ENCODE results near the gene PPP1R9A.

PPP1R9A gene

GRCh38 chr7:94908323-94909178 is 1.2 kb downstream of the PPP1R9A start:
- in situ Hi-C loops (cut with MboI; ENCODE audit: low sequenced_read_pairs) = no loop called here

GRCh38 chr7:94909179-94909466 is 1.7 kb downstream of the PPP1R9A start:
- in situ Hi-C loops (cut with MboI; ENCODE audit: low sequenced_read_pairs) = no loop called here

DNA sequence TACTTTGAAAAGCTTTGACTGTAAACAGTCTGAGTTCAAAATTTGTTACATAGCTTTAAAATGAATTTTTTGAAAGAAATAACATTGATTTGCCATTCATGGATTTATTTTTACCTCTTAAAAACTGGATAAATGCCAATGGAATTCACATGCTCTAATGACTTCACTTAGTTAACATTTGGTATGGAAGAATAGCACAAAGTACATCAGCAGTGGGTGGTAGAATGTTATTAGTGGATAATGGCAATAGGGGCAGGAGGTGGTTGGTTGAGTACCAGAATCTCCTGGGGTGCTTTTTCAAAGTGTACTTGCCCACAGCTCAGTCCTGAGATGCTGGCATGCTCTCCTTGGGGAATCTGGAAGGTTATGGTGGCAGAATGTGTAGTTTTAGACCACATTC is 4.7 kb downstream of the PPP1R9A start:
- in situ Hi-C loops (cut with MboI; ENCODE audit: low sequenced_read_pairs) = no loop called here

GRCh38 chr7:94913391-94913790 is 6.0 kb downstream of the PPP1R9A start:
- in situ Hi-C loops (cut with MboI; ENCODE audit: low sequenced_read_pairs) = no loop called here

- in situ Hi-C loops (cut with MboI; ENCODE audit: low sequenced_read_pairs) = no loop called here
These were observed 14.5 kb downstream of the PPP1R9A start for GRCh38 chr7:94921911-94922310.

DNA sequence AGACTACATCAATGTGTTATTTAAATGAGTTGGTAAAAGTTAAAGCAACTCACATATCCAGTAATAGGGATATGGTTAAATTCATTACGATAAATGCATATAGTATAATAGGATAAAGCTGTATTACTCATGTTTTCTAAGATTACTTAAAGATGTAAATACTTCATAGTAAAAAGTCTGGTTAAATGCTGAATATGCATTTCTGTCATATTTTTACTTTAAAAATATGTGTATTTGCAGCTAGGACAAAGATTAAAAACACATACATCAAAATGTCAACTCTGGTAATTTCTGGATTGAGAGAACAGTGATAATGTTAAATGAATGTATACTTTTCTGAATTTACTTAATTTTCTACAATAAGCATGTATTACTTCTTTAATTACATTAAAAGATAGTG is 15.1 kb downstream of the PPP1R9A start:
- in situ Hi-C loops (cut with MboI; ENCODE audit: low sequenced_read_pairs) = no loop called here

- in situ Hi-C loops (cut with MboI; ENCODE audit: low sequenced_read_pairs) = no loop called here
These were observed 16.0 kb downstream of the PPP1R9A start for GRCh38 chr7:94923412-94923811.

- in situ Hi-C loops (cut with MboI; ENCODE audit: low sequenced_read_pairs) = no loop called here
These were observed 20.8 kb downstream of the PPP1R9A start for GRCh38 chr7:94928168-94928707.

DNA sequence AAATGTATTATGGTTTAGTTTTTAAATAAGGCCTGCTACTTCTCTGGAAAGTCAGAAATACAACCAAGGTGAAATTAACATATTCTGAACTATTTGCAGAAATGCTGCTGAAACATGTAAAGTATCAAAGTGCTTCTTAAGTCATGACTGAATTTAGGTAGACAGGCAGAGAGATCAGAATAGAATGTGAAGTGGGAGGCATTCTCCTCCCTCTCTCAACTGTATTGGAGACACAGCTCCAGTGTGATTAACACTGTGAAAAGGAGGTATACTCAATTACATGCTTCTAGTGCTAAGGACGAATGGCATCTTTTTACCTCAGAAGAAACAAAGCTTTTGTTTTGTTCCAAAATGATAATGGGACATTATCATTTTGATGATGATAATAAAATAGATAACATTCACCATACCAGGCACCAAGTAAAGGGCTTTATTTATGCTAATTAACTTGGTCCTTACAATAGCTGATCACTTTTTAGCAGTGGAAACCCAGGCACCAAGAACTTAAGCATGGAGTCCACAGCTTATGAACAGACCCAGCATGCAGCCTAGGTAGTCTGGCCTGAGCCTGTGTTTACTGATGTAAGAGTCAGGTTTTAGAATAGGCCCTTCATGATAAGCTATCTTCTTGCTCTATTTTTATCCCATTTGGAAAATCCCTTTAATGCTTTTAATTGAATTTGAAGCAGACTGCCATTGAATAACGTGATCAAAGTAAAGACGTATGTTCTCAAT is 26.0 kb downstream of the PPP1R9A start:
- in situ Hi-C loops (cut with MboI; ENCODE audit: low sequenced_read_pairs) = no loop called here

DNA sequence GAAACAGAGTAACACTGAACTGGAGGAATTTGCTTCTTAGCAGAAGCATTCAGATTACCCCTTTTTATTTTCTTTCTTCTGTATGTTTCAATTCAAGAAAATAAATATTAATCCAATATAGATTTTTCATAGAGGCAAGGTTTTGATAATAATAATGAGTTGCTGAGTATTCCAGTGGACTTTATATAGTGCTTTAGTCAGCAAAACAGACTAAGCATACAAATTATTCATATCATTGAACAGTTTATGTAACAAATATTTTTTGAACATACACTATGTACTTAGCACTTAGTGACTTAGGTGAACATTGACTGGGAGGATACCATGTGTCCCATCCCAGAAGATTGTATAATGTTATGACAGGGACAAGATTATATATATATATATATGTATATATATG is 32.0 kb downstream of the PPP1R9A start:
- in situ Hi-C loops (cut with MboI; ENCODE audit: low sequenced_read_pairs) = no loop called here

GRCh38 chr7:94940241-94940640 is 32.8 kb downstream of the PPP1R9A start:
- in situ Hi-C loops (cut with MboI; ENCODE audit: low sequenced_read_pairs) = no loop called here

DNA sequence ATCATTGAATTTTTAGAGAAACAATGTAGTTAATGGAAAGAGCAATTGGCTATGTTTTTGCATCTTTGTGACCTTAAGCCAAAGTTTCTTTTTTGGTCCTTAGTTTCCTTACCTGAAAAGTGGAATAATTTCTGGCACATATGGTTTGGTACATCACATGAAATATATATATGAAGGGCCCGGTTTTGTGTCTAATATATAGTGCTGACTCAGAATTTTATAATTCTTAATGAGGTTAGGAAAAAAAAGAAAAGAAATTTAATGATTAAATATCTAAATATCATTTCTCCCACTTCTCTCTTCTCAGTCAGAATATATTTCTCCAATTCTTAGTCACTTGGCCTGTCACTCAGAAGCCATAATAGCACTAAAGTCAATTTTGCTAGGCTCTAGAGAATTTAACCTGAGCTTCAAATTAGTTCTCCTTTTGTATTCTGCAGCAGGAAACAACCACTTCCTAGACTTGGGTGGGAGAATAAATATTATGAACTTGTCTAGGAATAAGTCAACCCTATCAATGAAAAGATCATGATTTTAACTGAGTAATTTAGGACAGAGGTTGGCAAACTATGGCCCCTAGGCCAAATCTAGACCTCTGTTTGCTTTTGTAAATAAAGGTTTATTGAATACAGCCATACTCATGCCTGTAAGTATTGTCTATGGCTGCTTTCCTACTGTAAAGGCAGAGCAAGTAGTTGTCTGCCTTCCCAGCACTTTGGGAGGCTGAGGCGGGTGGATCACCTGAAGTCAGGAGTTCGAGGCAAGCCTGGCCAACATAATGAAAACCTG is 34.6 kb downstream of the PPP1R9A start:
- in situ Hi-C loops (cut with MboI; ENCODE audit: low sequenced_read_pairs) = no loop called here

DNA sequence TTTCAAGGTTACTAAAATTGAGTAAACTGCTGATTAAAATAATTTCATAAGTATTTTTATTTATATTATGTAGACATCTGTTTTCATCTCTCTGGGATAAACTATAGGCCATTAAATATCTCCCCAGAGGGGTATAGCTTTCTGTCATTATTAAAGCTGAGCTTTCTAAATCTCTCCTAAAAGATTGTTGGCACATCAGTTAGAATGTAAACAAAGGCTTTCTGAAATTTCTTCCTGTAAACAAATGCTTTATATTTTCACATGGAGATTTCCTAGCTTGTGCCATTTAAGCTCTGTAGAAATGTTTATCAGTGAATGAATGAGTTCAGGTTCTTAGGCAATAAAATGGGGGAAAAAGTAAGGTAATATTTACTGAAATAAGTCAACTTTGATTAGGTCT is 35.7 kb downstream of the PPP1R9A start:
- in situ Hi-C loops (cut with MboI; ENCODE audit: low sequenced_read_pairs) = no loop called here

- in situ Hi-C loops (cut with MboI; ENCODE audit: low sequenced_read_pairs) = no loop called here
These were observed 42.1 kb downstream of the PPP1R9A start for GRCh38 chr7:94949532-94949931.

DNA sequence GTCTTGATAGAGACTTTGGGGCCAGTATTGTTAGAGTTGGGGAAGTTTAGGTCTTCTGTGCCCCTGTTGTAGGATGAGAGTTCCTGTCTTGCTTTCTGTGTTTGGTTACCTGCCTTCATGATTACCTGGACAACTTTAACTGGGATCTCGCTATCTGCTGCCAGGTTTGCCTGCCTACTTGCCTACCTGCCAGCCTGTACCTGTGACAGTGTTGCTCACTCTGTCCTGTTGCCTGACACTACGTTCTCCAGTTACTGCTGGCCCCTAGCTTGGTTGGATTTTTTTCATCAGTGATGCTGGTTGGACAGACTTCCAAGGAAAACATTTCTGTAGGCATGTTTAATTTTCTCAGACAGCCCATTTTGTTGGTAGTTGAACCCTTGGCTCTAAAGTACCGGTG is 48.4 kb downstream of the PPP1R9A start:
- in situ Hi-C loops (cut with MboI; ENCODE audit: low sequenced_read_pairs) = no loop called here

DNA sequence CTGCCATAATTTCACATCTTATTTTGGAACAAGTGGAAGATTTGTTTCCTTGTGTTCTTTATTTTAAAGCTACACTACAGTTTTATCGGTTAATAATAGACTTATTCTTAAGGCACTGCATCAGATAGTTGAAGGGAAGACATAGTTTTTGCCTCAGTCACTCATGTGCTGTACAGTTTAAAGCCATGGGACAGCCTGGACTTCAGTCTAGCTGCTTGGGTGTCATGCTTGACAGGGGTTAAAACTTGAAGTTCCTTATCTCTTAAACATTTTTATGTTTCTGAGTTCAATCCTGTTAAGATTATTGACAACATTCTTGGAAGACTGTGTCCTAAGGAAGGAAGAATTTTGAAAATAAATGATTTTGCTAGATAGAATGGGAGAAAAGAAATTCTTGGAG is 49.7 kb downstream of the PPP1R9A start:
- in situ Hi-C loops (cut with MboI; ENCODE audit: low sequenced_read_pairs) = no loop called here

GRCh38 chr7:94962661-94963060 is 55.3 kb downstream of the PPP1R9A start:
- in situ Hi-C loops (cut with MboI; ENCODE audit: low sequenced_read_pairs) = no loop called here

DNA sequence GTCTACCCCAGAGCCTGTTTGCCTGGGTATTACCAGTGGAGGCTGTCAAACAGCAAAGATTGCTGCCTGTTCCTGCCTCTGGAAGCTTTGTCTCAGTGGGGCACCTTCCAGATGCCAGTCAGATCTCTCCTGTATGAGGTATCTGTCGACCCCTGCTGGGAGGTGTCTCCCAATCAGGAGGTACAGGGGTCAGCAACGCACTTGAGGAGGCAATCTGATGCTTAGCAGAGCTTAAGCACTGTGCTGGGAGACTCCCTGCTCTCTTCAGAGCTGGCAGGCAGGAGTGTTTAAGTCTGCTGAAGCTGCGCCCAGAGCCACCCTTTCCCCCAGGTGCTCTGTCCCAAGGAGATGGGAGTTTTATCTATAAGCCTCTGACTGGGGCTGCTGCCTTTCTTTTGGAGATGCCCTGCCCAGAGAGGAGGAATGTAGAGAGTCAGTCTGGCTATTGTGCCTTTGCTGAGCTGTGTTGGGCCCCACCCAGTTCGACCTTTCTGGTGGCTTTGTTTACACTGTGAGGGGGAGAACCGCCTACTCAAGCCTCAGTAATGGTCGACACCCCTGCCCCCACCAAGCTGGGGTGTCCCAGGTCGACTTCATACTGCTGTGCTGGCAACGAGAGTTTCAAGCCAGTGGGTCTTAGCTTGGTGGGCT is 62.2 kb downstream of the PPP1R9A start:
- in situ Hi-C loops (cut with MboI; ENCODE audit: low sequenced_read_pairs) = no loop called here

DNA sequence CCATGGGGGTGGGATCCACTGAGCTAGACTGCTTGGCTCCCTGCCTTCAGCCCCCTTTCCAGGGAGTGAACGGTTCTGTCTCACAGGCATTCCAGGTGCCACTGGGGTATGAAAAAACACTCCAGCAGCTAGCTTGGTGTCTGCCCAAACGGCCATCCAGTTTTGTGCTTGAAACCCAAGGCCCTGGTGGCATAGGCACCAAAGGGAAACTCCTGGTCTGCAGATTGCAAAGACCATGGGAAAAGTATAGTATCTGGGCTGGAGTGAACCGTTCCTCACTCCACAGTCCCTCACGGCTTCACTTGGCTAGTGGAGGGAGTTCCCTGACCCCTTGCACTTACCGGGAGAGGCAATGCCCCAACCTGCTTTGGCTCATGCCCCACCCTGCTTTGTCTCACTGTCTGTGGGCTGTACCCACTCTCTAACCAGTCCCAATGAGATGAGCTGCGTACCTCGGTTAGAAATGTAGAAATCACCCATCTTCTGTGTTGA is 62.7 kb downstream of the PPP1R9A start:
- in situ Hi-C loops (cut with MboI; ENCODE audit: low sequenced_read_pairs) = no loop called here

GRCh38 chr7:94971051-94971867 is 63.9 kb downstream of the PPP1R9A start:
- in situ Hi-C loops (cut with MboI; ENCODE audit: low sequenced_read_pairs) = no loop called here

Data from HL-60/S4 treated with phorbol 12-myristate 13-acetate at 8.2 ng/mL for 4 days and 3 days (cell line).